HG03064 (cell line): Measurements from ENCODE around the gene RETN.

ENCODE experiments used
- ATAC-seq: cut with Tn5 transposase; IDR thresholded peaks from one replicate; pipeline ENCODE4 v1.9.1; 2021; ENCODE audit warnings: low read depth; ENCODE audit not compliant: unreplicated experiment

RETN gene

GRCh38 chr19:7668842-7669241 lies at the start of gene RETN:
RETN (plus strand) TSS chr19:7669049; CDS start chr19:7669327, 278 bp downstream.
- no peak for ATAC-seq

GRCh38 chr19:7619671-7620441 lies 49.0 kb upstream of the RETN start:
- ATAC-seq = no peak

GRCh38 chr19:7620442-7621412 lies 48.1 kb upstream of the RETN start:
- no peak for ATAC-seq

GRCh38 chr19:7622933-7623685 lies 45.7 kb upstream of the RETN start:
- ATAC-seq = no peak

- no peak for ATAC-seq
Observed at GRCh38 chr19:7623725-7624603, 44.9 kb upstream of the RETN start.

GRCh38 chr19:7624810-7625209 lies 44.0 kb upstream of the RETN start:
- no peak for ATAC-seq

- no peak for ATAC-seq
Observed at GRCh38 chr19:7625763-7626372, 43.0 kb upstream of the RETN start.

- no peak for ATAC-seq
Observed at GRCh38 chr19:7627166-7627565, 41.7 kb upstream of the RETN start.

GRCh38 chr19:7628589-7629311 lies 40.1 kb upstream of the RETN start:
- ATAC-seq = no peak

GRCh38 chr19:7629347-7630054 lies 39.3 kb upstream of the RETN start, which contains the start of the genes PET100 and XAB2:
PET100 (plus strand) TSS chr19:7629793; CDS start chr19:7629834, 41 bp downstream.
XAB2 (minus strand) TSS chr19:7629545; CDS start chr19:7629527, 18 bp downstream.
- peak; percentile 76 for ATAC-seq

- ATAC-seq = no peak
Observed at GRCh38 chr19:7631577-7631976, 37.3 kb upstream of the RETN start.

- no peak for ATAC-seq
Observed at GRCh38 chr19:7632340-7633203, 36.3 kb upstream of the RETN start.

GRCh38 chr19:7633698-7634097 lies 35.2 kb upstream of the RETN start, which contains the start of gene PCP2:
PCP2 (minus strand) TSS chr19:7633719; CDS start chr19:7633457, 262 bp downstream.
- ATAC-seq = no peak

- ATAC-seq = no peak
Observed at GRCh38 chr19:7635670-7636069, 33.2 kb upstream of the RETN start.

GRCh38 chr19:7636317-7636690 lies 32.5 kb upstream of the RETN start:
- ATAC-seq = no peak

- no peak for ATAC-seq
Observed at GRCh38 chr19:7636691-7637373, 32.0 kb upstream of the RETN start, which contains the start of gene STXBP2. STXBP2 (plus strand) TSS chr19:7637110; CDS start chr19:7637150, 40 bp downstream.
